Measurements from ENCODE around the gene EXT2.

DNA sequence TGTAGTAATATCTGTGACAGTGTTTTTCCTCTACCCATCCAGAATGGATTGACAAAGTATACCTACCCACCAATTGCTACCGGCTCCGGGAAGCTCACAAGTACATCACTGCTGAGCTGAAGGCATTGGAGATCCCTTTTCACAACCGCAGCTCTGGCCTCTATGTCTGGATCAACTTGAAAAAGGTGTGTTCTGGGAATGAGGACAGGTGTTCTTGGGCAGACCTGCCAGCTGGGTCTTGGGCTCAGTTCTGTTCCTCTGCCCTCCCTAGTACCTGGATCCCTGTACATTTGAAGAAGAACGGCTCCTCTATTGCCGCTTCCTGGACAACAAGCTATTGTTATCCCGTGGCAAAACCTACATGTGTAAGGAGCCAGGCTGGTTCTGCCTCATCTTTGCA, 37.2 kb upstream of the EXT2 start:
- TF ChIP-seq, protein P1, sequence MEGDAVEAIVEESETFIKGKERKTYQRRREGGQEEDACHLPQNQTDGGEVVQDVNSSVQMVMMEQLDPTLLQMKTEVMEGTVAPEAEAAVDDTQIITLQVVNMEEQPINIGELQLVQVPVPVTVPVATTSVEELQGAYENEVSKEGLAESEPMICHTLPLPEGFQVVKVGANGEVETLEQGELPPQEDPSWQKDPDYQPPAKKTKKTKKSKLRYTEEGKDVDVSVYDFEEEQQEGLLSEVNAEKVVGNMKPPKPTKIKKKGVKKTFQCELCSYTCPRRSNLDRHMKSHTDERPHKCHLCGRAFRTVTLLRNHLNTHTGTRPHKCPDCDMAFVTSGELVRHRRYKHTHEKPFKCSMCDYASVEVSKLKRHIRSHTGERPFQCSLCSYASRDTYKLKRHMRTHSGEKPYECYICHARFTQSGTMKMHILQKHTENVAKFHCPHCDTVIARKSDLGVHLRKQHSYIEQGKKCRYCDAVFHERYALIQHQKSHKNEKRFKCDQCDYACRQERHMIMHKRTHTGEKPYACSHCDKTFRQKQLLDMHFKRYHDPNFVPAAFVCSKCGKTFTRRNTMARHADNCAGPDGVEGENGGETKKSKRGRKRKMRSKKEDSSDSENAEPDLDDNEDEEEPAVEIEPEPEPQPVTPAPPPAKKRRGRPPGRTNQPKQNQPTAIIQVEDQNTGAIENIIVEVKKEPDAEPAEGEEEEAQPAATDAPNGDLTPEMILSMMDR (IDR thresholded peaks at IDR 0.05), result no peak
- no peak for TF ChIP-seq POLR2A (IDR thresholded peaks at IDR 0.05)
